Breast epithelium (tissue), 4 donors: ENCODE results near the gene CNNM2. TPM values are rescaled to one million over a fixed set of nuclear protein-coding genes. Genes with fewer than 3 reads are reported as not detected.

Experiments
- DNase-seq, 2 donors: peaks; one replicate each; pipeline ENCODE4 v3.0.0-alpha.2; 2019; ENCODE audit warnings: low spot score in 2 of 2
- H3K27ac ChIP-seq, 2 donors: fragments of 200-600 bp; sonication (generic) in 1 of 2; one replicate each; pipeline ENCODE4 v1.5.1; 2016 to 2019; ENCODE audit warnings: mild to moderate bottlenecking in 1 of 2
- H3K27me3 ChIP-seq, 2 donors: fragments of 200-600 bp; sonication (generic) in 1 of 2; one replicate each; pipeline versions ENCODE4 v1.5.1 to v1.6.0; 2017 to 2019; ENCODE audit warnings: control low read depth in 1 of 2, mild to moderate bottlenecking in 1 of 2
- H3K36me3 ChIP-seq: fragments of 200-600 bp; one replicate; pipeline ENCODE4 v1.5.1; 2019
- H3K4me1 ChIP-seq, 2 donors: fragments of 200-600 bp; sonication (generic); one replicate each; pipeline ENCODE4 v1.5.1; 2016 to 2019; ENCODE audit warnings: control low read depth in 1 of 2
- H3K4me3 ChIP-seq, 3 donors: fragments of 200-600 bp; sonication (generic); 1 replicate in 2 of 3; 2 replicates in 1 of 3; pipeline ENCODE4 v1.5.1; 2016 to 2019; ENCODE audit warnings: mild to moderate bottlenecking in 3 of 3, moderate library complexity in 2 of 3
- H3K9me3 ChIP-seq, 2 donors: fragments of 200-600 bp; sonication (generic) in 1 of 2; one replicate each; pipeline ENCODE4 v1.5.1; 2016 to 2019; ENCODE audit warnings: control low read depth in 1 of 2
- POLR2A ChIP-seq: fragments of 450-650 bp; IDR thresholded peaks from one replicate; pipeline ENCODE4 v1.6.1; 2016; ENCODE audit warnings: antibody characterized with exemption, mild to moderate bottlenecking, moderate library complexity
- POLR2AphosphoS5 ChIP-seq, 3 donors: sonication (generic); formaldehyde crosslinking; IDR thresholded peaks; one replicate each; pipeline ENCODE4 v1.6.1; 2017; ENCODE audit warnings: antibody characterized with exemption in 3 of 3
- intact Hi-C: fragments of 100-400 bp; cut with DNase I; formaldehyde crosslinking; loops from one replicate; pipeline ENCODE4 v1.15.1; 2023; ENCODE audit warnings: low total_unique reads
- total RNA-seq, 3 donors: library from RNA; depleted of rRNA; stranded (reverse); fragments of >200 nt; gene quantifications; one replicate each; pipeline ENCODE4 v1.1.0, GENCODE V29; 2016
- TF ChIP-seq, protein P1 (sequence below), 3 donors: fragments of 450-650 bp; IDR thresholded peaks; one replicate each; pipeline ENCODE4 v1.5.1; 2016 to 2017; ENCODE audit warnings: antibody characterized with exemption in 3 of 3, mild to moderate bottlenecking in 3 of 3, moderate library complexity in 3 of 3

Gene CNNM2
- total RNA-seq, 3 donors from 2014 or later, result 6.4 to 7.2 (median 6.7) TPM

DNA sequence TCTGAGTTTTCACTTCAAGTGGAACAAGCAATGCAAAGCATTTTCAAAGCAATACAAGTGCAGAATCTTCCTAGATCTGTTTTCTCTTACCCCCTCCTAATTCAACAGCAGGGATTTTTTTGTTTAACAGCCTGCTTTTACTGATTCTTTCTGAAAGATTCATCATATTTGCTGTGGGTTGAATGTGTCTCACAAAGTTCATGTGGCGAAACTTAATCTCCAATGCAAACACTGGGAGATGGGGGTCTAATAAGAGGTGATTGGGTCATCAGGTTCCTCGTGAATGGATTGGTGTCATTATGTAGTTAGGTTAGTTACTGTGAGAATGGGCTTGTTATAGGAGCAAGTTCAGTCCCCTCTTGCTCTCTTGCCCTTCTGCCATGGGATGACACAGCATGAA is 107.6 kb downstream of the CNNM2 start:
- DNase-seq, result no peak
- Histone ChIP-seq H3K4me3 (no peak overlapping the region), H3K36me3 (no peaks in the 10 kb centered on the region), H3K27ac (no peak overlapping the region), H3K9me3 (no peaks in the 10 kb centered on the region), H3K4me1 (no peaks in the 10 kb centered on the region), H3K27me3 (no peaks in the 10 kb centered on the region)
- TF ChIP-seq POLR2AphosphoS5 (IDR thresholded peaks at IDR 0.05) (no peak), POLR2A (no peak)
- TF ChIP-seq, protein P1, sequence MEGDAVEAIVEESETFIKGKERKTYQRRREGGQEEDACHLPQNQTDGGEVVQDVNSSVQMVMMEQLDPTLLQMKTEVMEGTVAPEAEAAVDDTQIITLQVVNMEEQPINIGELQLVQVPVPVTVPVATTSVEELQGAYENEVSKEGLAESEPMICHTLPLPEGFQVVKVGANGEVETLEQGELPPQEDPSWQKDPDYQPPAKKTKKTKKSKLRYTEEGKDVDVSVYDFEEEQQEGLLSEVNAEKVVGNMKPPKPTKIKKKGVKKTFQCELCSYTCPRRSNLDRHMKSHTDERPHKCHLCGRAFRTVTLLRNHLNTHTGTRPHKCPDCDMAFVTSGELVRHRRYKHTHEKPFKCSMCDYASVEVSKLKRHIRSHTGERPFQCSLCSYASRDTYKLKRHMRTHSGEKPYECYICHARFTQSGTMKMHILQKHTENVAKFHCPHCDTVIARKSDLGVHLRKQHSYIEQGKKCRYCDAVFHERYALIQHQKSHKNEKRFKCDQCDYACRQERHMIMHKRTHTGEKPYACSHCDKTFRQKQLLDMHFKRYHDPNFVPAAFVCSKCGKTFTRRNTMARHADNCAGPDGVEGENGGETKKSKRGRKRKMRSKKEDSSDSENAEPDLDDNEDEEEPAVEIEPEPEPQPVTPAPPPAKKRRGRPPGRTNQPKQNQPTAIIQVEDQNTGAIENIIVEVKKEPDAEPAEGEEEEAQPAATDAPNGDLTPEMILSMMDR (IDR thresholded peaks at IDR 0.05), result no peak
- intact Hi-C loops, result no loop called here

DNA sequence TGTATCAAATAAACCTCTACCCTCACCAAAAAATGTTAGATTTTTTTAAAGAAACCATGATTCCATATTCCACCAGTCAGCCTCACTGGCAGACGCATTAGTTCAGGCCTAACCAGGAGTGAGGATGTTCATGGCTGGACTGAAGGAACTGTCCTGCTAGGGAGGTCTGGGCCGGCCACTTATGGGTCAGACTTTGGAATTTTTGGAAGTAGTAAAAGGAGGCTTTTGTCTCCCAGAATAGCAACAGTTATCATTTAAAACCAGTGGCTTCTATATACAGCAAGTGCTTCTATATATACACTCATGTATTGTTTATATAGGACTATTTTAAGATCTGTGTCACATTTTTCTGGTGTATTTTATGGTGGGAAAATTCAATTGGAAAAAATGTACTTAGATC is 120.5 kb downstream of the CNNM2 start:
- no peak overlapping the region for H3K27ac ChIP-seq
- H3K9me3 ChIP-seq, result no peaks in the 10 kb centered on the region
- no peaks in the 10 kb centered on the region for H3K4me1 ChIP-seq
- H3K4me3 ChIP-seq, result no peak overlapping the region
- intact Hi-C loops, result no loop called here
- H3K27me3 ChIP-seq, result no peaks in the 10 kb centered on the region
- DNase-seq, result no peak
- H3K36me3 ChIP-seq, result no peaks in the 10 kb centered on the region
- TF ChIP-seq, protein P1 (IDR thresholded peaks at IDR 0.05), result no peak
- TF ChIP-seq POLR2A (no peak), POLR2AphosphoS5 (IDR thresholded peaks at IDR 0.05) (no peak)

DNA sequence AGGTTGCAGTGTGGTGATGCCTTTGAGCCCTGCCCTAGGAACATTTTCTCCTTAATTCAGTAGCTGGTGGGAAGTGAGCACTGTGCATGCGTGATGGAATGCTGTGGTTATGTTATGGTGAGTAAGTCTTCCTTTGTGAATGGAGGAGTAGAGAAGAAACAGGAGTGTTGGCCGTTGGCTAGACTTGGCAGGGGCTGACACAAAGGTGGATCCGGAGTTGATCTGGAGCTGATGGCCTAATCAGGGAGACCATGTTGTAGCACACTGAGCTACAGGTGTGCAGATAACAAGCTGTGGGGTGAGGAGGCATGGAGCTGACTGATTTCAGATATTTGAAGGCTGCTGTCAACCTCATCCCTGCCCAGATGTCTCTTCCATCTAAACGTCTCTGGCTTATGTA is 122.3 kb downstream of the CNNM2 start:
- Histone ChIP-seq H3K9me3 (no peaks in the 10 kb centered on the region), H3K4me3 (no peak overlapping the region), H3K27me3 (no peaks in the 10 kb centered on the region), H3K27ac (no peak overlapping the region), H3K36me3 (no peaks in the 10 kb centered on the region), H3K4me1 (no peaks in the 10 kb centered on the region)
- TF ChIP-seq POLR2A, result no peak
- TF ChIP-seq, protein P1 (IDR thresholded peaks at IDR 0.05), result no peak
- TF ChIP-seq POLR2AphosphoS5 (IDR thresholded peaks at IDR 0.05), result no peak
- intact Hi-C loops, result no loop called here
- DNase-seq, result no peak

DNA sequence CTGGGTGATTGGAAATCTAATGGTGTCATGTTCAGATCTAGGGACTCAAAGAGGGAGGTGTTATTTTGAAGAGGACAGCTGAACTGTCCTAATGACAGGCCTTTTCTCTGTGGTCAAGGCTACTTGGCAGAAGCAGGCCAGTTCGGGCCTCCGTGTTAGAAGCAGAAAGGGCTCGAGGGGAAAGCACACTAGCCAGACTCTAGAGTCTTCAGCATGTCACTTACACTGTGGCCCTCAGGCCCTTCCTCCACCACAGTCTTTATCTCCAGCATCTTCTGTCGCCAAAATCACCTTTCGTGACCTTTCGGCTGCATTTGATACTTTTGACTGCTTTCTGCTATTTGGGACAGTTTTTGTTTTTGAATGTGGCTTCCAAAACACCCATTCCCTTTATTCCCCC is 123.3 kb downstream of the CNNM2 start:
- no peak overlapping the region for H3K4me3 ChIP-seq
- H3K9me3 ChIP-seq, result no peaks in the 10 kb centered on the region
- H3K27ac ChIP-seq, result no peak overlapping the region
- no peak for DNase-seq
- H3K27me3 ChIP-seq, result no peaks in the 10 kb centered on the region
- no peaks in the 10 kb centered on the region for H3K4me1 ChIP-seq
- intact Hi-C loops, result no loop called here
- no peak for TF ChIP-seq POLR2A
- TF ChIP-seq, protein P1 (IDR thresholded peaks at IDR 0.05), result no peak
- TF ChIP-seq POLR2AphosphoS5 (IDR thresholded peaks at IDR 0.05), result no peak
- H3K36me3 ChIP-seq, result no peaks in the 10 kb centered on the region

DNA sequence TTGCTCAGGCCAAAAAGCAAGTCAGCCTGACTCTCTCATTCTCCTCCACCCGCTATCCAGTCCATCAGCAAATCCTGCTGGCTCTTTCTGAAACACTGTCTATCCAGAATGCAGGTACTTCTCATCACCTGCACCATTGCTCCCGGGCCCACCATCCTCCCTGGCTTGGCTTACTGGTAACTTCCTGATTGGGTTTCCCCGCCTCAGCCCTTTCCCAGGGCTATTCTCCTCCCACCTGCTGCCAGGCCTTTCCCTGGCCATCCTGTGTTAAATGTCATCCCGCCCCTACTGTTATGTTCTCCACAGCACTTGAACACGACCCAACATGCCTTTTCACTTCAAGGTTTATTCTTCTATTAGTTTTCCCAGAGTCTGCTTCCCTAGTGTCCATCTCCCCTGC is 124.0 kb downstream of the CNNM2 start:
- H3K27ac ChIP-seq, result no peak overlapping the region
- DNase-seq, result no peak
- intact Hi-C loops, result no loop called here
- no peaks in the 10 kb centered on the region for H3K9me3 ChIP-seq
- TF ChIP-seq, protein P1 (IDR thresholded peaks at IDR 0.05), result no peak
- TF ChIP-seq POLR2AphosphoS5 (IDR thresholded peaks at IDR 0.05), result no peak
- TF ChIP-seq POLR2A, result no peak
- H3K4me3 ChIP-seq, result no peak overlapping the region
- H3K27me3 ChIP-seq, result no peaks in the 10 kb centered on the region
- H3K36me3 ChIP-seq, result no peaks in the 10 kb centered on the region
- H3K4me1 ChIP-seq, result no peaks in the 10 kb centered on the region
